IMR-90 (cell line): ENCODE measurements around the gene CSTF2T. TPM values are rescaled to one million over a fixed set of nuclear protein-coding genes. Genes with fewer than 3 reads are reported as not detected.

Source experiments
- ATAC-seq: fragments of 200-7000 bp; cut with Tn5 transposase; 2 replicates; pipeline ENCODE4 v1.9.1; 2020; ENCODE audit warnings: low read depth, mild to moderate bottlenecking, moderate library complexity
- BruUV-seq: library from RNA; stranded (reverse); fragments of 400-500 nt; replicated peaks from 2 replicates; lab custom pipeline; 2021; lab: Mats Ljungman, UMichigan
- CTCF ChIA-PET: fragments of 300-600 bp; formaldehyde crosslinking; extraction: SDS; loops from one replicate; lab custom pipeline; 2021; ENCODE audit warnings: antibody characterized with exemption; lab: Yijun Ruan, JAX
- POLR2A ChIA-PET: fragments of 300-600 bp; sonication (Branson Sonifier 250); formaldehyde crosslinking; loops from one replicate; lab custom pipeline; 2022; ENCODE audit warnings: antibody characterized with exemption; ENCODE audit not compliant: unreplicated experiment; lab: Charles Lee
- DNase-seq: peaks from one replicate; pipeline ENCODE4 v3.0.0; 2013
- H2AFZ ChIP-seq: replicated peaks from 2 replicates; pipeline ENCODE3; 2013; ENCODE audit warnings: low read length, mild to moderate bottlenecking; ENCODE audit not compliant: poor library complexity
- H2AK5ac ChIP-seq: 2 replicates; pipeline ENCODE4 v1.6.1; 2013; ENCODE audit warnings: low read depth, low read length, inconsistent platforms
- H2AK9ac ChIP-seq: replicated peaks from 2 replicates; pipeline ENCODE3; 2013; ENCODE audit warnings: mild to moderate bottlenecking, low read depth, low read length, moderate library complexity; ENCODE audit not compliant: poor library complexity
- H2BK120ac ChIP-seq: 2 replicates; pipeline ENCODE4 v1.6.1; 2013; ENCODE audit warnings: low read depth, low read length, inconsistent platforms
- H2BK15ac ChIP-seq: 3 replicates; pipeline ENCODE4 v1.6.1; 2013; ENCODE audit warnings: low read depth, low read length, inconsistent platforms
- H2BK20ac ChIP-seq: 2 replicates; pipeline ENCODE4 v1.6.1; 2013; ENCODE audit warnings: low read depth, mild to moderate bottlenecking, inconsistent platforms, low read length, moderate library complexity
- H2BK5ac ChIP-seq: 2 replicates; pipeline ENCODE4 v1.6.1; 2013; ENCODE audit warnings: mild to moderate bottlenecking, low read depth, low read length, inconsistent platforms; ENCODE audit not compliant: poor library complexity, severe bottlenecking
- H3K14ac ChIP-seq: replicated peaks from 2 replicates; pipeline ENCODE4 v1.6.1; 2013; ENCODE audit warnings: low read depth, low read length, inconsistent platforms
- H3K18ac ChIP-seq: 2 replicates; pipeline ENCODE4 v1.6.1; 2013; ENCODE audit warnings: low read depth, low read length, control low read depth
- H3K23ac ChIP-seq: 2 replicates; pipeline ENCODE4 v1.6.1; 2013; ENCODE audit warnings: low read depth, low read length, inconsistent platforms
- H3K27ac ChIP-seq: 2 replicates; pipeline ENCODE4 v1.5.1; 2013; ENCODE audit warnings: mild to moderate bottlenecking, control low read depth, low read length; ENCODE audit not compliant: insufficient read depth
- H3K27me3 ChIP-seq: 2 replicates; pipeline ENCODE4 v1.6.1; 2013; ENCODE audit warnings: low read length; ENCODE audit not compliant: control insufficient read depth, insufficient read depth
- H3K36me3 ChIP-seq: 2 replicates; pipeline ENCODE4 v1.6.1; 2013; ENCODE audit warnings: low read length, mixed read lengths; ENCODE audit not compliant: control insufficient read depth, insufficient read depth
- H3K4ac ChIP-seq: 2 replicates; pipeline ENCODE4 v1.6.1; 2013; ENCODE audit warnings: low read depth, low read length, inconsistent platforms
- H3K4me1 ChIP-seq: 2 replicates; pipeline ENCODE4 v1.6.1; 2013; ENCODE audit warnings: low read length, mixed read lengths; ENCODE audit not compliant: control insufficient read depth, insufficient read depth
- H3K4me2 ChIP-seq: 2 replicates; pipeline ENCODE4 v1.6.1; 2013; ENCODE audit warnings: low read depth, mild to moderate bottlenecking, control low read depth, low read length, moderate library complexity
- H3K4me3 ChIP-seq: 2 replicates; pipeline ENCODE4 v1.5.1; 2013; ENCODE audit warnings: low read depth, mild to moderate bottlenecking, control low read depth, low read length, moderate library complexity; ENCODE audit not compliant: insufficient read depth
- H3K56ac ChIP-seq: 2 replicates; pipeline ENCODE4 v1.6.1; 2013; ENCODE audit warnings: low read length, inconsistent platforms; ENCODE audit not compliant: insufficient read depth; ENCODE audit errors: extremely low read depth
- H3K79me1 ChIP-seq, 2 experiments: 2 replicates each; pipeline ENCODE4 v1.6.1; 2013; ENCODE audit warnings: low read length in 2 of 2, inconsistent platforms in 1 of 2, low read depth in 1 of 2
- H3K9ac ChIP-seq: 2 replicates; pipeline ENCODE4 v1.6.1; 2013; ENCODE audit warnings: low read depth, low read length, control low read depth
- H3K9me1 ChIP-seq: 2 replicates; pipeline ENCODE4 v1.6.1; 2013; ENCODE audit warnings: low read length, inconsistent platforms; ENCODE audit not compliant: insufficient read depth
- H3K9me3 ChIP-seq: 2 replicates; pipeline ENCODE4 v1.6.1; 2013; ENCODE audit warnings: low read length; ENCODE audit not compliant: control insufficient read depth, insufficient read depth
- H4K20me1 ChIP-seq: 2 replicates; pipeline ENCODE4 v1.6.1; 2013; ENCODE audit warnings: low read length, inconsistent platforms; ENCODE audit not compliant: insufficient read depth
- H4K5ac ChIP-seq: 2 replicates; pipeline ENCODE4 v1.6.1; 2013; ENCODE audit warnings: mild to moderate bottlenecking, low read depth, low read length, control low read depth
- H4K8ac ChIP-seq, 2 experiments: 2 replicates each; pipeline ENCODE4 v1.6.1; 2013; ENCODE audit warnings: low read depth in 2 of 2, low read length in 2 of 2, control low read depth in 1 of 2, inconsistent platforms in 1 of 2
- H4K91ac ChIP-seq: 2 replicates; pipeline ENCODE4 v1.6.1; 2013; ENCODE audit warnings: low read depth, low read length, inconsistent platforms; ENCODE audit not compliant: insufficient read depth
- BHLHE40 ChIP-seq: fragments of 150-350 bp; IDR thresholded peaks from 2 replicates; pipeline ENCODE4 v1.6.1; 2016; ENCODE audit warnings: mild to moderate bottlenecking, low read depth, low read length
- CEBPB ChIP-seq: IDR thresholded peaks from 2 replicates; pipeline ENCODE4 v1.6.1; 2012; ENCODE audit warnings: low read depth, low read length, improper control_type of control experiment
- CHD1 ChIP-seq: IDR thresholded peaks from 2 replicates; pipeline ENCODE4 v1.6.1; 2012; ENCODE audit warnings: low read depth, low read length, improper control_type of control experiment
- CTCF ChIP-seq: conservative IDR thresholded peaks from 2 replicates; pipeline ENCODE4 v1.5.1; 2012; ENCODE audit warnings: mild to moderate bottlenecking, low read depth, low read length, improper control_type of control experiment
- FOS ChIP-seq: fragments of 150-350 bp; IDR thresholded peaks from 2 replicates; pipeline ENCODE4 v1.6.1; 2016; ENCODE audit warnings: low read depth, low read length
- MAFK ChIP-seq: IDR thresholded peaks from 2 replicates; pipeline ENCODE4 v1.6.1; 2012; ENCODE audit warnings: low read depth, low read length, improper control_type of control experiment
- MAZ ChIP-seq: IDR thresholded peaks from 2 replicates; pipeline ENCODE4 v1.6.1; 2012; ENCODE audit warnings: low read depth, mild to moderate bottlenecking, low read length, improper control_type of control experiment, moderate library complexity, borderline replicate concordance
- NFE2L2 ChIP-seq: fragments of 150-350 bp; IDR thresholded peaks from 2 replicates; pipeline ENCODE4 v1.6.1; 2016; ENCODE audit warnings: low read depth, mild to moderate bottlenecking, low read length
- POLR2A ChIP-seq: IDR thresholded peaks from 2 replicates; pipeline ENCODE4 v1.6.1; 2012; ENCODE audit warnings: mild to moderate bottlenecking, low read depth, low read length
- RAD21 ChIP-seq: IDR thresholded peaks from 2 replicates; pipeline ENCODE4 v1.6.1; 2012; ENCODE audit warnings: low read length, improper control_type of control experiment
- RCOR1 ChIP-seq: IDR thresholded peaks from 2 replicates; pipeline ENCODE4 v1.6.1; 2012; ENCODE audit warnings: mild to moderate bottlenecking, low read length, improper control_type of control experiment; ENCODE audit not compliant: insufficient replicate concordance
- RFX5 ChIP-seq: IDR thresholded peaks from 2 replicates; pipeline ENCODE4 v1.8.0; 2012; ENCODE audit warnings: low read depth, mild to moderate bottlenecking, low read length, moderate library complexity
- SMC3 ChIP-seq: fragments of 150-350 bp; IDR thresholded peaks from 2 replicates; pipeline ENCODE4 v1.6.1; 2016; ENCODE audit warnings: low read depth, mild to moderate bottlenecking, antibody characterized with exemption, low read length, moderate library complexity
- USF2 ChIP-seq: fragments of 150-350 bp; IDR thresholded peaks from 2 replicates; pipeline ENCODE4 v1.6.1; 2017; ENCODE audit warnings: mild to moderate bottlenecking, antibody characterized with exemption, low read length, low read depth
- WGBS, 2 experiments: methylation state at CpG; one replicate each; pipeline versions ENCODE4 v1.1.5 to v1.1.7; 2013; ENCODE audit warnings: missing lambda C conversion rate in 2 of 2; ENCODE audit not compliant: insufficient read length in 1 of 2; ENCODE audit errors: extremely low coverage in 2 of 2; 5-methylcytosine and 5-hydroxymethylcytosine counted together
- dilution Hi-C: fragments of 300-500 bp; cut with HindIII; formaldehyde crosslinking; loops from one replicate; pipeline ENCODE4 v1.14.3; 2018; ENCODE audit warnings: low sequenced_read_pairs; ENCODE audit not compliant: unreplicated experiment
- in situ Hi-C: fragments of 300-500 bp; cut with MboI; formaldehyde crosslinking; loops from 3 replicates; pipeline ENCODE4 v1.14.3; 2019; ENCODE audit warnings: low sequenced_read_pairs, inconsistent platforms, mixed read lengths
- intact Hi-C: fragments of 100-400 bp; cut with micrococcal nuclease; formaldehyde crosslinking; loops from 2 replicates; pipeline ENCODE4 v1.10.0; 2022
- polyA plus RNA-seq, 3 experiments: library from polyadenylated mRNA; depleted of rRNA; stranded (reverse); fragments of >200 nt; gene quantifications; 2 replicates each; pipeline ENCODE4 v1.2.3, GENCODE V29; 2012; ENCODE audit warnings: low replicate concordance in 1 of 3
- total RNA-seq: library from RNA; depleted of rRNA; stranded (reverse); fragments of >200 nt; gene quantifications from 2 replicates; pipeline ENCODE4 v1.2.3, GENCODE V29; 2012
- TF ChIP-seq, protein P1 (sequence below): fragments of 150-350 bp; IDR thresholded peaks from 2 replicates; pipeline ENCODE4 v1.6.1; 2016; ENCODE audit warnings: low read depth, mild to moderate bottlenecking, low read length, moderate library complexity, borderline replicate concordance

The CSTF2T gene
- total and polyA plus RNA-seq, 2 of the 4 experiments (the other 2 are of a cell fraction), result 7.2 to 18.6 TPM

DNA sequence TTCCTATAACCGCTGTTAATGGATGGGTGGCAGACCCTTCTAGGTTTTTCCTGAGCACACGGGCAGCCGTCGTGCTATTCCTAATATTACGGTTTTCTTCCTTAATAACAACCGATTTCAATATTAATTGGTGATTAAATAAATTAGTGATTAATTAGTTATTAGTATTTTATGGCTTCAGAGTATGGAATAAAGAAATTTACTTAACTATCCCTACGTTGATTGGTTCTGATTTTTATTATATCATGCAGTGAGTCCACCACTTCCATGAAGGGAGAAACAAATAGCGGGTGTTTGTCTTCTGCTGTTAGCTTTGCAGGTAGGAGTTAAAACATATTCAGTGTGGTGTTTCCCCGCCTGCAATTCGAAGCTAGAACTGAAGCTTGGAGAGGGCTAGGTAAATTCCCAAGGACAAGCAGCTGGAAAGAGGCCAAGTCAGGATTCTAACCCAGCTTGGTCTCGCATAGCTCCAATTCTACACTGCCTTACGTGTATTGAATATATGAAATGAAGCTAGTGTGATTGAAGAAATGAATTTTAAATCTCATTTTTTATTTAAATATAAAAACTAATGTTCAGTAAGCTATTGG, 928 bp upstream of the CSTF2T start:
- H2BK20ac ChIP-seq, result no peak overlapping the region
- peak overlapping the region; percentile 70 for H4K91ac ChIP-seq
- WGBS, 2 experiments, result no CpG with 5 or more reads among the region's 12 CpGs
- no peak overlapping the region for H3K18ac ChIP-seq
- no peaks in the 10 kb centered on the region for H3K9me3 ChIP-seq
- dilution Hi-C loops (no loop called here), intact Hi-C loops (loop anchor here (5.0 kb wide), 1 partner anchor 177 kb away; no protein-coding TSS in a partner anchor), in situ Hi-C loops (no loop called here)
- H3K4ac ChIP-seq, result peak overlapping the region; percentile 77
- ChIA-PET CTCF (interaction anchor here (0.5 kb wide), 1 partner anchor 899 kb away, joined by 3 read pairs; no protein-coding TSS in a partner anchor), POLR2A (no interaction called here)
- peak overlapping the region; percentile 69 for H3K9ac ChIP-seq
- H2AK9ac ChIP-seq, result peak overlapping the region; percentile 87
- peak overlapping the region; percentile 80; the same call in 1 of the 2 replicates for H3K23ac ChIP-seq
- H3K56ac ChIP-seq, result peak overlapping the region; percentile 77; the same call in 1 of the 2 replicates
- peak overlapping the region; percentile 85 for H2AFZ ChIP-seq
- H3K4me1 ChIP-seq, result peaks cover 13% of the 10 kb centered on the region
- H2BK5ac ChIP-seq, result peak overlapping the region; percentile 72
- H2AK5ac ChIP-seq, result 0 out of 2 replicates have a peak overlapping the region, but pooled peaks have one; percentile 56
- peak overlapping the region; percentile 53 for H3K27ac ChIP-seq
- peak overlapping the region; percentile 89 for H3K4me2 ChIP-seq
- H2BK15ac ChIP-seq, result peak overlapping the region; percentile 32; the same call in 1 of the 3 replicates
- peaks cover 16 to 31% of the 10 kb centered on the region in 2 experiments; a peak in 3 of 4 replicates for H3K79me1 ChIP-seq
- H2BK120ac ChIP-seq, result peak overlapping the region; percentile 36; the same call in 1 of the 2 replicates
- no TSS peak for BruUV-seq
- H4K8ac ChIP-seq, result peak overlapping the region; percentile 81 to 83; a peak in 3 of 4 replicates
- H3K4me3 ChIP-seq, result peak overlapping the region; percentile 80
- peak overlapping the region; percentile 63 for H3K14ac ChIP-seq
- no peak for ATAC-seq
- DNase-seq, result no peak
- 0 out of 2 replicates have a peak, but pooled peaks cover 2% of the 10 kb centered on the region for H3K36me3 ChIP-seq
- H4K5ac ChIP-seq, result peak overlapping the region; percentile 73; the same call in 1 of the 2 replicates
- peaks cover 8% of the 10 kb centered on the region for H4K20me1 ChIP-seq
- no peaks in the 10 kb centered on the region for H3K27me3 ChIP-seq
- peaks cover 10% of the 10 kb centered on the region; the same call in 1 of the 2 replicates for H3K9me1 ChIP-seq
- TF ChIP-seq RFX5 (no peak), USF2 (no peak), MAFK (no peak), MAZ (no peak), RCOR1 (no peak), NFE2L2 (no peak), CHD1 (no peak), BHLHE40 (no peak), CTCF (no peak), RAD21 (no peak), POLR2A (no peak), FOS (no peak), CEBPB (no peak), SMC3 (no peak)
- TF ChIP-seq, protein P1, sequence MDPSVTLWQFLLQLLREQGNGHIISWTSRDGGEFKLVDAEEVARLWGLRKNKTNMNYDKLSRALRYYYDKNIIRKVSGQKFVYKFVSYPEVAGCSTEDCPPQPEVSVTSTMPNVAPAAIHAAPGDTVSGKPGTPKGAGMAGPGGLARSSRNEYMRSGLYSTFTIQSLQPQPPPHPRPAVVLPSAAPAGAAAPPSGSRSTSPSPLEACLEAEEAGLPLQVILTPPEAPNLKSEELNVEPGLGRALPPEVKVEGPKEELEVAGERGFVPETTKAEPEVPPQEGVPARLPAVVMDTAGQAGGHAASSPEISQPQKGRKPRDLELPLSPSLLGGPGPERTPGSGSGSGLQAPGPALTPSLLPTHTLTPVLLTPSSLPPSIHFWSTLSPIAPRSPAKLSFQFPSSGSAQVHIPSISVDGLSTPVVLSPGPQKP, result no peak
